HG03025 (cell line): ENCODE data around the gene ERBB2.

Experiments
- ATAC-seq: cut with Tn5 transposase; IDR thresholded peaks from one replicate; pipeline ENCODE4 v1.9.1; 2021; ENCODE audit warnings: mild to moderate bottlenecking, moderate library complexity; ENCODE audit not compliant: unreplicated experiment, low FRiP score

Gene ERBB2

DNA sequence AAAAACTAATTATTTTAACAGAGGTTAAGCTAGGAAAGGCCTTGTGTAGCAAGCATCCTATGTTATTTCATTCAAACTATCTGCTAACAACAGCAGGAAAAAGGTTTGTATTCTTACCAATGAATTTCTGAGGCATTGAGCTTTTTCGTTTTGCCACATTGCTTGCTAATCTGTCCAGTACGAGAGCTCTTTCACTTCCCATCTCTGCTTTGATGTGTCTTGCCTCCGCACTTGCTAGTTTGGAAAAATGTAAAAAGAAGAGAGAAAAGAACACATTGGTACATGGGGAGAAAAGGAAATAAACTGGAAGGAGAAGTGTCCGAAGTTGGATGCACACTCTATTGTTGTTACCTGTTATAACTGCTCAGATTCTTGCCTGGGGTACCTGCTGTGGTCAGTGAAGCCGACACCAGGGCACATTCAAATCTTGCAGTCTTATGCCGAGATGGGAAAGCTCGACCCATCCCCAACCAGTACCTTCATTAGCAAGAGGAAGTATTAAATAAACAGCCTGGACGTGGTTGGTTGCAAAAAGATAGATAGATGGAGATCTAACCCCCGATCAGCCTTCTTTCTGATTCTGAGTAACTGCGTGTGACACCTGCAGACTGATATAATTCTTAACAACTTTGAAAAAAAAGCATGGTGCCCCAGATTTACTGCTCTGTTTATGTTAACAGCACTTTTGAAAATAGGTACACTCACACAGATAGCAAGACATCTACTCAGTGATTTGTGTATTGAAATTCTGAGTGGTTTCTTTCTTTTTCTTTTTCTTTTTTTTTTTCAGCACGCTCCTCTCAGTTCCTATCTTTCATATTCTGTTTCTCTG lies 77.9 kb downstream of the ERBB2 start:
- ATAC-seq = peak; percentile 53
